K562 (cell line): Measurements from ENCODE around the gene EIF2AK2. TPM values are rescaled to one million over a fixed set of nuclear protein-coding genes. Genes with fewer than 3 reads are reported as not detected.

Experiments
- ATAC-seq: fragments of 200-7000 bp; cut with Tn5 transposase; 3 replicates; pipeline ENCODE4 v1.9.1; 2020; ENCODE audit warnings: moderate library complexity
- BruUV-seq: library from RNA; stranded (reverse); fragments of 400-500 nt; replicated peaks from 2 replicates; lab custom pipeline; 2021; lab: Mats Ljungman, UMichigan
- CTCF ChIA-PET: fragments of 300-600 bp; formaldehyde crosslinking; extraction: SDS; loops from one replicate; lab custom pipeline; 2021; ENCODE audit warnings: low intra/inter-chr PET ratio; lab: Yijun Ruan, JAX
- POLR2A ChIA-PET: fragments of 300-600, 350-650 bp; sonication (Branson Sonifier 250); formaldehyde crosslinking; extraction: SDS; loops from one replicate; lab custom pipeline; 2021; ENCODE audit warnings: antibody characterized with exemption, inconsistent platforms; lab: Yijun Ruan, JAX
- DNase-seq, 4 experiments: peaks; one replicate each; pipeline versions ENCODE4 v3.0.0 to v3.0.0-alpha.2; 2011 to 2018; ENCODE audit warnings: low spot score in 3 of 4, mixed read lengths in 3 of 4; ENCODE audit errors: extremely low read depth in 1 of 4
- FAIRE-seq: peaks from 2 replicates; lab custom pipeline; 2011; peaks lifted over from hg19 to GRCh38; lab: Jason Lieb, UNC
- H2AFZ ChIP-seq: 2 replicates; pipeline ENCODE4 v1.6.0; 2011; ENCODE audit warnings: low read depth, low read length, control low read depth, inconsistent platforms
- H3K27ac ChIP-seq: fragments of 200-600 bp; 3 replicates; pipeline ENCODE4 v1.8.0; 2011; ENCODE audit warnings: low read depth, mild to moderate bottlenecking, control low read depth, inconsistent platforms, low read length, moderate library complexity, mixed read lengths; ENCODE audit errors: extremely low read depth
- H3K27me3 ChIP-seq, 2 experiments: fragments of 300-600 bp in 1 of 2; 2 replicates in 1 of 2; 3 replicates in 1 of 2; pipeline versions ENCODE4 v1.6.0 to v1.8.0; 2011; ENCODE audit warnings: inconsistent platforms in 2 of 2, low read length in 2 of 2, mild to moderate bottlenecking in 1 of 2, mixed read lengths in 1 of 2, moderate library complexity in 1 of 2; ENCODE audit not compliant: control insufficient read depth in 2 of 2, insufficient read depth in 2 of 2
- H3K36me3 ChIP-seq: fragments of 300-600 bp; 3 replicates; pipeline ENCODE4 v1.8.0; 2011; ENCODE audit warnings: mild to moderate bottlenecking, low read length, inconsistent platforms; ENCODE audit not compliant: control insufficient read depth, insufficient read depth
- H3K4me1 ChIP-seq, 2 experiments: fragments of 200-600 bp in 1 of 2; replicated peaks in 1 of 2; 2 replicates in 1 of 2; 3 replicates in 1 of 2; pipeline versions ENCODE4 v1.5.1 to v1.8.0; 2011; ENCODE audit warnings: inconsistent platforms in 2 of 2, low read length in 2 of 2, mild to moderate bottlenecking in 1 of 2, mixed read lengths in 1 of 2, moderate library complexity in 1 of 2; ENCODE audit not compliant: control insufficient read depth in 2 of 2, insufficient read depth in 2 of 2
- H3K4me2 ChIP-seq: 2 replicates; pipeline ENCODE4 v1.6.1; 2011; ENCODE audit warnings: low read length, control low read depth, inconsistent platforms, mixed read lengths; ENCODE audit not compliant: insufficient read depth
- H3K4me3 ChIP-seq: fragments of 200-600 bp; sonication (generic), shearing (Covaris generic); 2 replicates; pipeline ENCODE4 v1.5.1; 2016; ENCODE audit warnings: control low read depth, inconsistent platforms
- H3K79me2 ChIP-seq: fragments of 200-600 bp; 3 replicates; pipeline ENCODE4 v1.8.0; 2011; ENCODE audit warnings: low read length, inconsistent platforms; ENCODE audit not compliant: control insufficient read depth, insufficient read depth
- H3K9ac ChIP-seq, 2 experiments: 2 replicates each; pipeline versions ENCODE4 v1.6.0 to v1.6.1; 2011; ENCODE audit warnings: low read depth in 2 of 2, low read length in 2 of 2, control low read depth in 1 of 2, inconsistent platforms in 1 of 2, mild to moderate bottlenecking in 1 of 2, mixed read lengths in 1 of 2; ENCODE audit not compliant: insufficient read depth in 1 of 2
- H3K9me1 ChIP-seq: one replicate; pipeline ENCODE4 v1.6.0; 2011; ENCODE audit warnings: inconsistent platforms, mild to moderate bottlenecking, low read length, moderate library complexity; ENCODE audit not compliant: control insufficient read depth, insufficient read depth
- H3K9me3 ChIP-seq: replicated peaks from 2 replicates; pipeline ENCODE4 v1.5.1; 2011; ENCODE audit warnings: low read depth, low read length, inconsistent platforms; ENCODE audit not compliant: control insufficient read depth, insufficient read depth
- H4K20me1 ChIP-seq: replicated peaks from 2 replicates; pipeline ENCODE4 v1.6.1; 2011; ENCODE audit warnings: low read length, inconsistent platforms, mixed read lengths; ENCODE audit not compliant: control insufficient read depth, insufficient read depth
- CCNT2 ChIP-seq: IDR thresholded peaks from 2 replicates; pipeline ENCODE4 v1.6.1; 2011; ENCODE audit warnings: borderline replicate concordance, low read depth, mild to moderate bottlenecking, moderate library complexity, mixed read lengths, low read length; ENCODE audit not compliant: insufficient read length; ENCODE audit errors: extremely low read depth
- EP300 ChIP-seq: IDR thresholded peaks from 2 replicates; pipeline ENCODE4 v1.6.1; 2012; ENCODE audit warnings: low read length, improper control_type of control experiment
- ETS1 ChIP-seq: conservative IDR thresholded peaks from 2 replicates; pipeline ENCODE4 v1.6.1; 2011; ENCODE audit warnings: low read depth, mild to moderate bottlenecking, low read length; ENCODE audit not compliant: control insufficient read depth
- FOXK1 ChIP-seq: sonication (generic); formaldehyde crosslinking; IDR thresholded peaks from 2 replicates; pipeline ENCODE4 v1.8.0; 2022; ENCODE audit warnings: missing genetic modification reagents, mild to moderate bottlenecking, borderline replicate concordance
- FOXP1 ChIP-seq: sonication (generic); formaldehyde crosslinking; IDR thresholded peaks from 2 replicates; pipeline ENCODE4 v1.8.0; 2022; ENCODE audit warnings: mild to moderate bottlenecking, missing genetic modification reagents
- GTF2A2 ChIP-seq: IDR thresholded peaks from 2 replicates; pipeline ENCODE4 v1.6.1; 2016; ENCODE audit warnings: mild to moderate bottlenecking, missing genetic modification characterization, missing compliant biosample characterization
- JUND ChIP-seq, 2 experiments: IDR thresholded peaks; 2 replicates in 1 of 2; 3 replicates in 1 of 2; pipeline ENCODE4 v1.6.1; 2011; ENCODE audit warnings: borderline replicate concordance in 2 of 2, low read depth in 2 of 2, low read length in 2 of 2, improper control_type of control experiment in 1 of 2, missing biosample characterization in 1 of 2, missing genetic modification characterization in 1 of 2, missing genetic modification reagents in 1 of 2
- NCOA1 ChIP-seq: fragments of 450-650 bp; IDR thresholded peaks from 2 replicates; pipeline ENCODE4 v1.6.1; 2016; ENCODE audit warnings: low read depth
- NKRF ChIP-seq: fragments of 450-650 bp; IDR thresholded peaks from 2 replicates; pipeline ENCODE4 v1.6.1; 2016; ENCODE audit warnings: borderline replicate concordance
- NRF1 ChIP-seq, 2 experiments: fragments of 450-650 bp; IDR thresholded peaks in 1 of 2; conservative IDR thresholded peaks in 1 of 2; 2 replicates each; pipeline ENCODE4 v1.6.1; 2014; ENCODE audit warnings: mild to moderate bottlenecking in 2 of 2
- PPARD ChIP-seq: fragments of 250-450 bp; sonication (Bioruptor Pico); IDR thresholded peaks from 2 replicates; pipeline ENCODE4 v1.8.0; 2022; ENCODE audit warnings: inconsistent platforms, mild to moderate bottlenecking, moderate library complexity
- PTRF ChIP-seq: fragments of 450-650 bp; IDR thresholded peaks from 2 replicates; pipeline ENCODE4 v1.6.1; 2016; ENCODE audit warnings: mild to moderate bottlenecking, missing genetic modification characterization, missing compliant biosample characterization
- ZBTB5 ChIP-seq: fragments of 450-650 bp; IDR thresholded peaks from 2 replicates; pipeline ENCODE4 v1.6.1; 2017; ENCODE audit warnings: antibody characterized with exemption
- ZNF282 ChIP-seq: sonication (generic); formaldehyde crosslinking; IDR thresholded peaks from 2 replicates; pipeline ENCODE4 v1.8.1; 2023; ENCODE audit warnings: missing genetic modification reagents
- ZNF431 ChIP-seq: sonication (generic); formaldehyde crosslinking; IDR thresholded peaks from 2 replicates; pipeline ENCODE4 v1.8.0; 2022; ENCODE audit warnings: mild to moderate bottlenecking, missing genetic modification reagents
- WGBS: fragments of 100-300 bp; shearing (Covaris generic); methylation state at CpG from one replicate; pipeline ENCODE4 v1.1.6; 2016; ENCODE audit warnings: low coverage, mixed read lengths; ENCODE audit not compliant: insufficient coverage; ENCODE audit errors: missing lambda C conversion rate; 5-methylcytosine and 5-hydroxymethylcytosine counted together
- in situ Hi-C: fragments of 300-500 bp; cut with MboI; formaldehyde crosslinking; loops from 4 replicates; pipeline ENCODE4 v1.15.0; 2018; ENCODE audit warnings: inconsistent platforms, mixed read lengths
- intact Hi-C: fragments of 100-400 bp; cut with micrococcal nuclease; formaldehyde crosslinking; loops from 2 replicates; pipeline ENCODE4 v1.14.2; 2022
- polyA plus RNA-seq, 8 experiments: library from polyadenylated mRNA; depleted of rRNA in 4 of 8; stranded (reverse) in 5 of 8; unstranded in 3 of 8; fragments of >200 nt; fragmentation: Nextera tagmentation in 2 of 8; fragmentation: Illumina TruSeq in 1 of 8; extraction: Ambion mirVana in 2 of 8; extraction: Trizol in 1 of 8; gene quantifications; 2 replicates each; pipeline versions ENCODE4 v1.2.1 to v1.2.3, GENCODE V29; 2011 to 2014; ENCODE audit warnings: inconsistent platforms in 1 of 8, missing spikeins in 1 of 8
- total RNA-seq, 7 experiments: library from RNA; depleted of rRNA in 6 of 7; stranded (reverse); fragments of >200 nt in 6 of 7; fragmentation: Illumina TruSeq in 2 of 7; extraction: Trizol in 2 of 7; gene quantifications; 2 replicates each; pipeline versions ENCODE4 v1.2.1 to v1.2.3, GENCODE V29; 2011 to 2021; ENCODE audit warnings: low replicate concordance in 1 of 7

Gene EIF2AK2
- total and polyA plus RNA-seq, 9 of the 15 experiments (the other 6 are each of a cell fraction or from before 2014, with no cell fraction given): 3.8 to 19.5 (median 13.3) TPM

GRCh38 chr2:37059841-37060240 lies 96.9 kb downstream of the EIF2AK2 start:
- ATAC-seq (0 out of 3 replicates have a peak, but pooled peaks have one; percentile 41), FAIRE-seq (no peak), DNase-seq (no peak)
- CTCF ChIA-PET: no interaction called here
- Histone ChIP-seq H3K4me2 (no peak overlapping the region), H3K79me2 (no peaks in the 10 kb centered on the region), H3K4me1 (no peaks in the 10 kb centered on the region), H3K27me3 (no peaks in the 10 kb centered on the region), H3K27ac (peak overlapping the region; percentile 44; the same call in 1 of the 3 replicates), H3K9me3 (no peaks in the 10 kb centered on the region), H3K36me3 (peaks cover 52% of the 10 kb centered on the region), H3K9me1 (no peaks in the 10 kb centered on the region), H4K20me1 (no peaks in the 10 kb centered on the region), H3K4me3 (no peak overlapping the region), H2AFZ (no peak overlapping the region), H3K9ac (no peak overlapping the region)
- intact Hi-C loops (no loop called here), in situ Hi-C loops (no loop called here)
- no TSS peak for BruUV-seq
- WGBS: 31% methylated on average over 3 of the region's 3 CpGs
- POLR2A ChIA-PET: interaction anchor here (0.8 kb wide), 1 partner anchor 9 kb away, joined by 3 read pairs; no protein-coding TSS in a partner anchor
- TF ChIP-seq ETS1 (no peak), FOXP1 (CRISPR knock-in tag) (no peak), PTRF (tag) (no peak), PPARD (CRISPR knock-in tag) (no peak), FOXK1 (CRISPR knock-in tag) (no peak), EP300 (peak; percentile 10; the same call in 1 of the 2 replicates), ZNF431 (CRISPR knock-in tag) (no peak), CCNT2 (no peak), GTF2A2 (tag) (no peak), NCOA1 (no peak), ZNF282 (CRISPR knock-in tag) (no peak), NKRF (no peak), JUND (IDR thresholded peaks at IDR 0.05; ENCODE audit: borderline replicate concordance, low read depth, low read length) (no peak), JUND (tag; IDR thresholded peaks at IDR 0.05; ENCODE audit: borderline replicate concordance, low read depth, low read length) (0 out of 3 replicates have a peak, but pooled peaks have one; percentile 15), ZBTB5 (no peak), NRF1 (conservative IDR thresholded peaks at IDR 0.05 in 1 of 2, IDR thresholded peaks at IDR 0.05 in 1 of 2) (no peak)
